GM12878 (cell line): ENCODE data around the gene ENAH.
"Not testable (repeated sequence)": the region's sequence is repeated elsewhere in the genome, so short reads cannot be mapped to it uniquely, and the experiment has no call there.

Experiments
- ATF3 ChIP-seq: IDR thresholded peaks from 2 replicates; pipeline ENCODE4 v1.6.1; 2011; ENCODE audit warnings: low read depth, mild to moderate bottlenecking, low read length, moderate library complexity, borderline replicate concordance; ENCODE audit errors: extremely low read depth
- BCLAF1 ChIP-seq: fragments of 450-650 bp; IDR thresholded peaks from 2 replicates; pipeline ENCODE4 v1.6.1; 2017; ENCODE audit warnings: antibody characterized with exemption, mild to moderate bottlenecking, moderate library complexity
- CBFB ChIP-seq: IDR thresholded peaks from 2 replicates; pipeline ENCODE4 v1.6.1; 2016; ENCODE audit warnings: antibody characterized with exemption, low read depth
- CHD2 ChIP-seq: IDR thresholded peaks from 2 replicates; pipeline ENCODE4 v1.6.1; 2011; ENCODE audit warnings: low read depth, low read length, improper control_type of control experiment, borderline replicate concordance
- CTCF ChIP-seq, 3 experiments: IDR thresholded peaks in 2 of 3; conservative IDR thresholded peaks in 1 of 3; 2 replicates each; pipeline ENCODE4 v1.5.1; 2011; ENCODE audit warnings: low read depth in 3 of 3, low read length in 3 of 3, mild to moderate bottlenecking in 3 of 3, control low read depth in 2 of 3, moderate library complexity in 2 of 3, inconsistent platforms in 1 of 3, mixed read lengths in 1 of 3; ENCODE audit not compliant: control insufficient read depth in 2 of 3, insufficient read depth in 1 of 3; ENCODE audit errors: extremely low read depth in 1 of 3
- ESRRA ChIP-seq: IDR thresholded peaks from 2 replicates; pipeline ENCODE4 v1.6.1; 2012; ENCODE audit warnings: mild to moderate bottlenecking, low read length, improper control_type of control experiment
- POLR2A ChIP-seq: IDR thresholded peaks from 2 replicates; pipeline ENCODE4 v1.6.1; 2011; ENCODE audit warnings: low read depth, mild to moderate bottlenecking, low read length
- POLR2AphosphoS5 ChIP-seq: IDR thresholded peaks from 2 replicates; pipeline ENCODE4 v1.6.1; 2011; ENCODE audit warnings: mild to moderate bottlenecking, low read length, inconsistent platforms

GRCh38 chr1:225632836-225633235 is 20.1 kb downstream of the ENAH start:
- TF ChIP-seq CTCF (IDR thresholded peaks at IDR 0.05 in 2 of 3, conservative IDR thresholded peaks at IDR 0.05 in 1 of 3; ENCODE audit: control insufficient read depth in 2 of 3, extremely low read depth in 1 of 3, insufficient read depth in 1 of 3, low read depth in 3 of 3, low read length in 3 of 3); BCLAF1; CHD2; ESRRA; POLR2A; POLR2AphosphoS5; CBFB; ATF3: not testable (repeated sequence)
